SU-DHL-6 (cell line): ENCODE results near the gene ABHD4.

Experiments
- CTCF ChIP-seq: fragments of 200-600 bp; sonication (generic); IDR thresholded peaks from one replicate; pipeline ENCODE4 v1.5.1; 2017; ENCODE audit warnings: antibody characterized with exemption, mild to moderate bottlenecking, low read length, moderate library complexity; ENCODE audit not compliant: insufficient read depth, poor library complexity, severe bottlenecking
- EZH2phosphoT487 ChIP-seq: fragments of 200-600 bp; sonication (generic), shearing (Covaris generic); conservative IDR thresholded peaks from 2 replicates; pipeline ENCODE4 v1.6.1; 2018; ENCODE audit warnings: mild to moderate bottlenecking, antibody characterized with exemption, low read length, moderate library complexity, mixed read lengths

- TF ChIP-seq EZH2phosphoT487 (no peak), CTCF (no peak)
Observed at GRCh38 chr14:22553445-22553844, 44.7 kb upstream of the ABHD4 start.
